ENCODE data around the gene MPP4.

- no peak for TF ChIP-seq POLR2A (IDR thresholded peaks at IDR 0.05; ENCODE audit: low read depth, low read length)
- TF ChIP-seq TAF1 (IDR thresholded peaks at IDR 0.05; ENCODE audit: low read depth, low read length): no peak
- TF ChIP-seq PAX5 (IDR thresholded peaks at IDR 0.05; ENCODE audit: insufficient read depth, low read length, severe bottlenecking): no peak
- no peak for TF ChIP-seq POU2F2 (IDR thresholded peaks at IDR 0.05; ENCODE audit: low read depth, low read length)
- no peak for TF ChIP-seq POLR2AphosphoS5 (IDR thresholded peaks at IDR 0.05; ENCODE audit: low read depth, low read length)
- no peak for TF ChIP-seq SPI1 (IDR thresholded peaks at IDR 0.05; ENCODE audit: low read depth, low read length)
Observed at GRCh38 chr2:201621293-201621999, 77.0 kb downstream of the MPP4 start.

Measured in GM12891 (cell line).